Stomach (tissue), 4 donors: ENCODE results near the gene PPP2R5C.

ENCODE experiments used
- EP300 ChIP-seq: sonication (generic); formaldehyde crosslinking; IDR thresholded peaks from one replicate; pipeline ENCODE4 v1.6.1; 2017; ENCODE audit warnings: antibody characterized with exemption
- POLR2A ChIP-seq, 4 donors: fragments of 450-650 bp; IDR thresholded peaks; one replicate each; pipeline ENCODE4 v1.6.1; 2016; ENCODE audit warnings: antibody characterized with exemption in 4 of 4, control low read depth in 2 of 4, mild to moderate bottlenecking in 1 of 4, moderate library complexity in 1 of 4
- TF ChIP-seq, protein P1 (sequence below), 7 experiments: fragments of 450-650 bp in 4 of 7; fragments of 200-600 bp in 3 of 7; sonication (generic) in 3 of 7; IDR thresholded peaks; one replicate each; pipeline ENCODE4 v1.5.1; 2016 to 2019; ENCODE audit warnings: antibody characterized with exemption in 7 of 7, control low read depth in 2 of 7, mild to moderate bottlenecking in 1 of 7

DNA sequence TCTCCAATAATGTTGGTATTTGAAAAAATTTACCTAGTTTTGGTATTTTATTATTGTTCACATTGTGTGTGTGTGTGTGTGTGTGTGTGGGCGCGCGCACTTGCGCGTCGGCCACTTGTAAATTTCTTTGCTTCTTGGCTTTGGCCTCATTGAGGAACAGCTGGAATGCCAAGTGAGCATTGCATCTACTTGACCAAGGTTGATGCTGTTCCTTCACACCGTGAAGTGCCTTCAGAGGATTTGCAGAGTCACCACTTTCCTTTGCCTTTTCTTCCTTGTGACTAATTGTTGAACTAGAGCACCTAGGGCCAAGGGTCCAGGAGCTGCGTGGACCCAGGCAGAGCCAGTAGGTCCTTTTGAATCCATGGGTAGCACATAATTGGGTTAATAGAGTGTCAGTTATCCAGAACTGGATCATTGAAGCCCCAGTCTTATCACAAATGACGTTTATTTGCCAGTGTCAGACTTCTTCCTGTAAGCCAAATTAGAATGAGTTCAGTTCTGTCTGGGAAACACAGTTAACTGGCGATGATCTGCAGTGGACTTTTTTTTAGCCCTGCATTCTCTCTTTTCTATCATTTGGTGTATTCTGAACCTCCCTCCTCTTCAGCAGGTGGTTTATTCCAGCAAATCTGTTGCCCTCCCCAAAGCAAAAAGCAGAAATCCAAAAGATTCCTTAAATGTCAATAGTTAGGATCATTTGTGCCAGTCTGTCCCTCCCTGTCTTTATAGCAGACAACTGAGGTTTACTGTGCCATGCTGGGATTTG lies 2.6 kb downstream of the PPP2R5C start:
- TF ChIP-seq, protein P1, sequence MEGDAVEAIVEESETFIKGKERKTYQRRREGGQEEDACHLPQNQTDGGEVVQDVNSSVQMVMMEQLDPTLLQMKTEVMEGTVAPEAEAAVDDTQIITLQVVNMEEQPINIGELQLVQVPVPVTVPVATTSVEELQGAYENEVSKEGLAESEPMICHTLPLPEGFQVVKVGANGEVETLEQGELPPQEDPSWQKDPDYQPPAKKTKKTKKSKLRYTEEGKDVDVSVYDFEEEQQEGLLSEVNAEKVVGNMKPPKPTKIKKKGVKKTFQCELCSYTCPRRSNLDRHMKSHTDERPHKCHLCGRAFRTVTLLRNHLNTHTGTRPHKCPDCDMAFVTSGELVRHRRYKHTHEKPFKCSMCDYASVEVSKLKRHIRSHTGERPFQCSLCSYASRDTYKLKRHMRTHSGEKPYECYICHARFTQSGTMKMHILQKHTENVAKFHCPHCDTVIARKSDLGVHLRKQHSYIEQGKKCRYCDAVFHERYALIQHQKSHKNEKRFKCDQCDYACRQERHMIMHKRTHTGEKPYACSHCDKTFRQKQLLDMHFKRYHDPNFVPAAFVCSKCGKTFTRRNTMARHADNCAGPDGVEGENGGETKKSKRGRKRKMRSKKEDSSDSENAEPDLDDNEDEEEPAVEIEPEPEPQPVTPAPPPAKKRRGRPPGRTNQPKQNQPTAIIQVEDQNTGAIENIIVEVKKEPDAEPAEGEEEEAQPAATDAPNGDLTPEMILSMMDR (IDR thresholded peaks at IDR 0.05) = no peak
- TF ChIP-seq EP300 = no peak
- no peak for TF ChIP-seq POLR2A (IDR thresholded peaks at IDR 0.05)
